ENCODE measurements around the gene IQCE.

The IQCE gene

GRCh38 chr7:2558629-2559282 lies at the start of gene IQCE:
TSS of gene IQCE (plus strand) at chr7:2558979. CDS start at chr7:2559182, 203 bp downstream.
- peak; percentile 74 for TF ChIP-seq POLR2A (IDR thresholded peaks at IDR 0.05; ENCODE audit: low read depth, low read length)
- DNase-seq (ENCODE audit: insufficient read length, low spot score) (peak; percentile 99), FAIRE-seq (no peak)

- DNase-seq (ENCODE audit: insufficient read length, low spot score) = no peak
- no peak for TF ChIP-seq POLR2A (IDR thresholded peaks at IDR 0.05; ENCODE audit: low read depth, low read length)
- FAIRE-seq = no peak
Observed at GRCh38 chr7:2509298-2509906, 49.4 kb upstream of the IQCE start.

- FAIRE-seq = no peak
- no peak for TF ChIP-seq POLR2A (IDR thresholded peaks at IDR 0.05; ENCODE audit: low read depth, low read length)
- no peak for DNase-seq (ENCODE audit: insufficient read length, low spot score)
Observed at GRCh38 chr7:2510130-2510776, 48.5 kb upstream of the IQCE start.

GRCh38 chr7:2510909-2511768 lies 47.6 kb upstream of the IQCE start:
- no peak for DNase-seq (ENCODE audit: insufficient read length, low spot score)
- no peak for FAIRE-seq
- no peak for TF ChIP-seq POLR2A (IDR thresholded peaks at IDR 0.05; ENCODE audit: low read depth, low read length)

GRCh38 chr7:2511769-2512168 lies 47.0 kb upstream of the IQCE start:
- no peak for DNase-seq (ENCODE audit: insufficient read length, low spot score)
- no peak for FAIRE-seq
- no peak for TF ChIP-seq POLR2A (IDR thresholded peaks at IDR 0.05; ENCODE audit: low read depth, low read length)

- no peak for FAIRE-seq
- TF ChIP-seq POLR2A (IDR thresholded peaks at IDR 0.05; ENCODE audit: low read depth, low read length) = no peak
- peak; percentile 88 for DNase-seq (ENCODE audit: insufficient read length, low spot score)
Observed at GRCh38 chr7:2512179-2512661, 46.6 kb upstream of the IQCE start.

- TF ChIP-seq POLR2A (IDR thresholded peaks at IDR 0.05; ENCODE audit: low read depth, low read length) = no peak
- FAIRE-seq (no peak), DNase-seq (ENCODE audit: insufficient read length, low spot score) (no peak)
Observed at GRCh38 chr7:2512713-2513112, 46.1 kb upstream of the IQCE start.

GRCh38 chr7:2513702-2514101 lies 45.1 kb upstream of the IQCE start:
- TF ChIP-seq POLR2A (IDR thresholded peaks at IDR 0.05; ENCODE audit: low read depth, low read length) = no peak
- DNase-seq (ENCODE audit: insufficient read length, low spot score) = no peak
- no peak for FAIRE-seq

GRCh38 chr7:2514473-2515423 lies 44.0 kb upstream of the IQCE start:
- TF ChIP-seq POLR2A (IDR thresholded peaks at IDR 0.05; ENCODE audit: low read depth, low read length) = no peak
- no peak for DNase-seq (ENCODE audit: insufficient read length, low spot score)
- no peak for FAIRE-seq

GRCh38 chr7:2515424-2516193 lies 43.2 kb upstream of the IQCE start:
- FAIRE-seq (no peak), DNase-seq (ENCODE audit: insufficient read length, low spot score) (no peak)
- no peak for TF ChIP-seq POLR2A (IDR thresholded peaks at IDR 0.05; ENCODE audit: low read depth, low read length)

GRCh38 chr7:2516194-2516555 lies 42.6 kb upstream of the IQCE start:
- no peak for TF ChIP-seq POLR2A (IDR thresholded peaks at IDR 0.05; ENCODE audit: low read depth, low read length)
- FAIRE-seq = no peak

GRCh38 chr7:2517026-2517425 lies 41.8 kb upstream of the IQCE start:
- no peak for TF ChIP-seq POLR2A (IDR thresholded peaks at IDR 0.05; ENCODE audit: low read depth, low read length)
- peak; percentile 100 for DNase-seq (ENCODE audit: insufficient read length, low spot score)
- no peak for FAIRE-seq

More at GRCh38 chr7:2516194-2516555, 42.6 kb upstream of the IQCE start:
- DNase-seq (ENCODE audit: insufficient read length, low spot score) = no peak
